Upper lobe of right lung (tissue), 1 donor: Measurements from ENCODE around the gene AP4M1. TPM values are rescaled to one million over a fixed set of nuclear protein-coding genes. Genes with fewer than 3 reads are reported as not detected.
"Not testable (repeated sequence)": the region's sequence is repeated elsewhere in the genome, so short reads cannot be mapped to it uniquely, and the experiment has no call there.

Experiments
- ATAC-seq: fragments of 200-7000 bp; cut with Tn5 transposase; one replicate; pipeline ENCODE4 v1.9.1; 2020; ENCODE audit warnings: mild to moderate bottlenecking, moderate library complexity
- DNase-seq: peaks from one replicate; pipeline ENCODE4 v3.0.0-alpha.2; 2020
- H3K27ac ChIP-seq: fragments of 200-600 bp; one replicate; pipeline ENCODE4 v1.8.0; 2022
- H3K27me3 ChIP-seq: fragments of 200-600 bp; one replicate; pipeline ENCODE4 v1.8.0; 2022; ENCODE audit warnings: mild to moderate bottlenecking
- H3K36me3 ChIP-seq: fragments of 200-600 bp; one replicate; pipeline ENCODE4 v1.8.0; 2022
- H3K4me1 ChIP-seq: fragments of 200-600 bp; one replicate; pipeline ENCODE4 v1.8.0; 2022
- H3K4me3 ChIP-seq: fragments of 200-600 bp; one replicate; pipeline ENCODE4 v1.8.0; 2022; ENCODE audit warnings: mild to moderate bottlenecking
- H3K9me3 ChIP-seq: fragments of 200-600 bp; one replicate; pipeline ENCODE4 v1.8.0; 2022
- CTCF ChIP-seq: fragments of 200-600 bp; IDR thresholded peaks from one replicate; pipeline ENCODE4 v1.8.0; 2022; ENCODE audit warnings: antibody characterized with exemption
- intact Hi-C: fragments of 100-400 bp; cut with DNase I; formaldehyde crosslinking; loops from one replicate; pipeline ENCODE4 v1.11.0; 2022
- total RNA-seq: library from RNA; stranded (reverse); fragmentation: NEBNext Ultra II Directional; extraction: Animal tissue kit (Norgen Biotek cat#: 25700); gene quantifications from one replicate; pipeline ENCODE4 v1.2.1, GENCODE V29; 2021
- donor health status: DM: no; HTN: yes; CAD: no; lungs with severe emphysema.

The AP4M1 gene
- total RNA-seq, 1 donor from 2014 or later = 16.8 TPM

GRCh38 chr7:100142461-100142860, 41.0 kb downstream of the AP4M1 start:
- no peak for TF ChIP-seq CTCF
- no peaks in the 10 kb centered on the region for H3K36me3 ChIP-seq

GRCh38 chr7:100146350-100146749, 44.9 kb downstream of the AP4M1 start:
- H3K27ac ChIP-seq, ATAC-seq, H3K27me3 ChIP-seq, intact Hi-C loops, H3K36me3 ChIP-seq, H3K4me1 ChIP-seq, DNase-seq, H3K4me3 ChIP-seq, H3K9me3 ChIP-seq: not testable (repeated sequence)

More at GRCh38 chr7:100142461-100142860, 41.0 kb downstream of the AP4M1 start:
- DNase-seq (no peak), ATAC-seq (no peak)
- Histone ChIP-seq H3K27ac (no peak overlapping the region), H3K9me3 (no peaks in the 10 kb centered on the region), H3K4me3 (no peak overlapping the region), H3K27me3 (no peaks in the 10 kb centered on the region), H3K4me1 (no peaks in the 10 kb centered on the region)
- intact Hi-C loops = no loop called here

- Histone ChIP-seq H3K27ac (no peak overlapping the region), H3K9me3 (no peaks in the 10 kb centered on the region), H3K4me3 (no peak overlapping the region), H3K27me3 (no peaks in the 10 kb centered on the region), H3K4me1 (peaks cover 7% of the 10 kb centered on the region), H3K36me3 (no peaks in the 10 kb centered on the region)
- ATAC-seq (no peak), DNase-seq (no peak)
- intact Hi-C loops = no loop called here
- no peak for TF ChIP-seq CTCF
These were observed 45.8 kb downstream of the AP4M1 start for GRCh38 chr7:100147278-100147677.

GRCh38 chr7:100148225-100148558, 46.7 kb downstream of the AP4M1 start:
- no peaks in the 10 kb centered on the region for H3K27me3 ChIP-seq
- no peak for DNase-seq
- H3K36me3 ChIP-seq = no peaks in the 10 kb centered on the region
- TF ChIP-seq CTCF = no peak
- intact Hi-C loops = no loop called here
- H3K4me3 ChIP-seq = peak overlapping the region; percentile 88
- no peak for ATAC-seq
- H3K9me3 ChIP-seq = no peaks in the 10 kb centered on the region
- peaks cover 7% of the 10 kb centered on the region for H3K4me1 ChIP-seq
- peak overlapping the region; percentile 77 for H3K27ac ChIP-seq

GRCh38 chr7:100148559-100149328, 47.3 kb downstream of the AP4M1 start, which contains the start of gene LAMTOR4:
Gene LAMTOR4, plus strand, starts transcription at chr7:100148918. Its CDS starts 55 bp downstream, at chr7:100148973.
- no peak for TF ChIP-seq CTCF
- intact Hi-C loops = no loop called here
- peak; percentile 99 for ATAC-seq

GRCh38 chr7:100152404-100152803, 51.0 kb downstream of the AP4M1 start:
- no peak for DNase-seq
- intact Hi-C loops = no loop called here
- no peaks in the 10 kb centered on the region for H3K27me3 ChIP-seq
- H3K36me3 ChIP-seq = peaks cover 25% of the 10 kb centered on the region
- no peak for ATAC-seq
- no peak overlapping the region for H3K27ac ChIP-seq
- no peak overlapping the region for H3K4me3 ChIP-seq
- no peak for TF ChIP-seq CTCF
- H3K9me3 ChIP-seq = no peaks in the 10 kb centered on the region
- peaks cover 19% of the 10 kb centered on the region for H3K4me1 ChIP-seq

More at GRCh38 chr7:100148559-100149328, 47.3 kb downstream of the AP4M1 start, which contains the start of gene LAMTOR4:
- H3K9me3 ChIP-seq = no peaks in the 10 kb centered on the region
- H3K36me3 ChIP-seq = no peaks in the 10 kb centered on the region
- H3K4me1 ChIP-seq = peaks cover 11% of the 10 kb centered on the region
- peak; percentile 99 for DNase-seq
- H3K27ac ChIP-seq = peak within 1 kb of the TSS; percentile 85
- peak within 1 kb of the TSS; percentile 88 for H3K4me3 ChIP-seq
- H3K27me3 ChIP-seq = no peaks in the 10 kb centered on the region
